Ishikawa (cell line): Measurements from ENCODE around the gene MYO5B.

Experiments used
- CEBPB ChIP-seq: IDR thresholded peaks from 2 replicates; pipeline ENCODE4 v1.6.1; 2012
- CREB1 ChIP-seq: IDR thresholded peaks from 2 replicates; pipeline ENCODE4 v1.6.1; 2012; ENCODE audit warnings: low read depth
- EGR1 ChIP-seq: IDR thresholded peaks from 2 replicates; pipeline ENCODE4 v1.6.1; 2012
- EP300 ChIP-seq: IDR thresholded peaks from 2 replicates; pipeline ENCODE4 v1.6.1; 2012; ENCODE audit warnings: borderline replicate concordance
- FOXM1 ChIP-seq: IDR thresholded peaks from 2 replicates; pipeline ENCODE4 v1.6.1; 2012; ENCODE audit warnings: low read depth, borderline replicate concordance
- NFIC ChIP-seq: IDR thresholded peaks from 2 replicates; pipeline ENCODE4 v1.6.1; 2012
- RAD21 ChIP-seq: IDR thresholded peaks from 2 replicates; pipeline ENCODE4 v1.6.1; 2012; ENCODE audit warnings: low read depth
- TAF1 ChIP-seq: IDR thresholded peaks from 2 replicates; pipeline ENCODE4 v1.6.1; 2012; ENCODE audit warnings: low read depth, mild to moderate bottlenecking
- TCF12 ChIP-seq: IDR thresholded peaks from 2 replicates; pipeline ENCODE4 v1.6.1; 2012; ENCODE audit warnings: low read depth
- TEAD4 ChIP-seq: IDR thresholded peaks from 2 replicates; pipeline ENCODE4 v1.6.1; 2012
- YY1 ChIP-seq: IDR thresholded peaks from 2 replicates; pipeline ENCODE4 v1.6.1; 2012; ENCODE audit warnings: low read depth
- ZBTB7A ChIP-seq: IDR thresholded peaks from 2 replicates; pipeline ENCODE4 v1.6.1; 2012; ENCODE audit warnings: low read depth
- TF ChIP-seq, protein P1 (sequence below): IDR thresholded peaks from 2 replicates; pipeline ENCODE4 v1.6.1; 2012
- TF ChIP-seq, protein P2 (sequence below): IDR thresholded peaks from 2 replicates; pipeline ENCODE4 v1.6.1; 2012; ENCODE audit warnings: low read depth, mild to moderate bottlenecking
- TF ChIP-seq, protein P3 (sequence below): IDR thresholded peaks from 2 replicates; pipeline ENCODE4 v1.6.1; 2012

The MYO5B gene

DNA sequence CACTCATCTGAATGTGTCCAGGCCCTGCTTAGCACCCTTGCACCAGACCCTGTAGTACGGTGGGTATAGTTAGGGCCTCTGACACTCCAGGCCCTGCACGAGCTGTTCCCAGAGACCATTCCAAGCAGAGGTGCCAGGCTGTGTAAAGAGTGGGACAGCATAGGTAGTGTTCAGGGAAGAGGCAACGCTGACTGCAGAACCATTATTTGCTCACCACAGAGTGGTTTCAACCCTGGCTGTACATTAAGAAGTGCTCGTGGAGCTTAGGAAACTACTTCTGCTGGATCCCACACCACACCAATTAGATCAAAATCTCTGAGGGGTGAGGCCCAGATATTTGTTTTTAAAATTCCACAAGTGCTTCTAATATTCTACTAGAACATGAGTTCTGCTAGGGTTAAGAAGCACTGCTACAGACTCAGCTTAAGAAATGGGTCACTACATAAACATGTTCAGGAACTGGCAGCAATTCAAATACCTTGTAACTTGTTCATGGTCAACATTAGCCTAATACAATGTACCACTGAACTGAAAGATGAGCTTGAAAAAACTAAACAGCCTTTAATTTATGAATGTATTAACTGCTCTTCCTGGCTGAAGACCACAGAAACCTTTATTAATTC lies 183.0 kb downstream of the MYO5B start:
- TF ChIP-seq, protein P1, sequence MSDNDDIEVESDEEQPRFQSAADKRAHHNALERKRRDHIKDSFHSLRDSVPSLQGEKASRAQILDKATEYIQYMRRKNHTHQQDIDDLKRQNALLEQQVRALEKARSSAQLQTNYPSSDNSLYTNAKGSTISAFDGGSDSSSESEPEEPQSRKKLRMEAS = no peak
- no peak for TF ChIP-seq RAD21
- no peak for TF ChIP-seq CREB1
- no peak for TF ChIP-seq TAF1
- TF ChIP-seq NFIC = no peak
- TF ChIP-seq, protein P2, sequence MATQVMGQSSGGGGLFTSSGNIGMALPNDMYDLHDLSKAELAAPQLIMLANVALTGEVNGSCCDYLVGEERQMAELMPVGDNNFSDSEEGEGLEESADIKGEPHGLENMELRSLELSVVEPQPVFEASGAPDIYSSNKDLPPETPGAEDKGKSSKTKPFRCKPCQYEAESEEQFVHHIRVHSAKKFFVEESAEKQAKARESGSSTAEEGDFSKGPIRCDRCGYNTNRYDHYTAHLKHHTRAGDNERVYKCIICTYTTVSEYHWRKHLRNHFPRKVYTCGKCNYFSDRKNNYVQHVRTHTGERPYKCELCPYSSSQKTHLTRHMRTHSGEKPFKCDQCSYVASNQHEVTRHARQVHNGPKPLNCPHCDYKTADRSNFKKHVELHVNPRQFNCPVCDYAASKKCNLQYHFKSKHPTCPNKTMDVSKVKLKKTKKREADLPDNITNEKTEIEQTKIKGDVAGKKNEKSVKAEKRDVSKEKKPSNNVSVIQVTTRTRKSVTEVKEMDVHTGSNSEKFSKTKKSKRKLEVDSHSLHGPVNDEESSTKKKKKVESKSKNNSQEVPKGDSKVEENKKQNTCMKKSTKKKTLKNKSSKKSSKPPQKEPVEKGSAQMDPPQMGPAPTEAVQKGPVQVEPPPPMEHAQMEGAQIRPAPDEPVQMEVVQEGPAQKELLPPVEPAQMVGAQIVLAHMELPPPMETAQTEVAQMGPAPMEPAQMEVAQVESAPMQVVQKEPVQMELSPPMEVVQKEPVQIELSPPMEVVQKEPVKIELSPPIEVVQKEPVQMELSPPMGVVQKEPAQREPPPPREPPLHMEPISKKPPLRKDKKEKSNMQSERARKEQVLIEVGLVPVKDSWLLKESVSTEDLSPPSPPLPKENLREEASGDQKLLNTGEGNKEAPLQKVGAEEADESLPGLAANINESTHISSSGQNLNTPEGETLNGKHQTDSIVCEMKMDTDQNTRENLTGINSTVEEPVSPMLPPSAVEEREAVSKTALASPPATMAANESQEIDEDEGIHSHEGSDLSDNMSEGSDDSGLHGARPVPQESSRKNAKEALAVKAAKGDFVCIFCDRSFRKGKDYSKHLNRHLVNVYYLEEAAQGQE = no peak
- TF ChIP-seq YY1 = no peak
- TF ChIP-seq TEAD4 = no peak
- TF ChIP-seq TCF12 = no peak
- TF ChIP-seq FOXM1 = no peak
- no peak for TF ChIP-seq EGR1
- TF ChIP-seq EP300 = no peak
- TF ChIP-seq, protein P3, sequence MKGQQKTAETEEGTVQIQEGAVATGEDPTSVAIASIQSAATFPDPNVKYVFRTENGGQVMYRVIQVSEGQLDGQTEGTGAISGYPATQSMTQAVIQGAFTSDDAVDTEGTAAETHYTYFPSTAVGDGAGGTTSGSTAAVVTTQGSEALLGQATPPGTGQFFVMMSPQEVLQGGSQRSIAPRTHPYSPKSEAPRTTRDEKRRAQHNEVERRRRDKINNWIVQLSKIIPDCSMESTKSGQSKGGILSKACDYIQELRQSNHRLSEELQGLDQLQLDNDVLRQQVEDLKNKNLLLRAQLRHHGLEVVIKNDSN = no peak
- no peak for TF ChIP-seq ZBTB7A
- no peak for TF ChIP-seq CEBPB

DNA sequence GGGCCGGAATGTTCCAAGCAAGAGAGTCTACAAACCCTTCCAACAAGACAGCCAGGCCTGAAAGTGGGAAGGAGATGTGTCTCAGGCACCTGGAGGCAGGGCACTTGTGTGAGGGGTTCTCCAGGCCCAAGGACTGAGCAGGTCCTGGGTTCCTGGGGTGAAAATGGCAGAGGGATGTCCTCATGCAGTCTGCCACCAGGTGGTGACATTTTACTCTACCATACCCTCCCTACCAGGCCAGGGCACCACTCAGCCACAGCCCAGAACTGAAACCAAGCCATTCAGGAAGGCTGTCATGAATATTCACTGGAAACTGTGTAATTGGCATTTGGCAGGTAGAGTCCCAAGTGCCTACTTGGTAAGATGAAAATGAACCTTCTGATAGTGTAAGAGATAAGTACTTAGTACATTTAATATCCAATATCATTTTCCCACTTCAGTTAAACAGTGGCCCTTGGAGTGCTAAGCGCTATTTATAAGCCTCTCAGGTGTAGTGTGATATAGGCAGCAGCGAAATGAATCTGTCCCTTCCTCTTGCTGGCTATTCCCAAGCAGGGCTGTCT lies 185.1 kb downstream of the MYO5B start:
- TF ChIP-seq RAD21 (peak; percentile 75), TAF1 (no peak), CREB1 (no peak), YY1 (0 out of 2 replicates have a peak, but pooled peaks have one; percentile 24), EGR1 (no peak), TCF12 (no peak), ZBTB7A (no peak), EP300 (no peak), CEBPB (no peak)
- TF ChIP-seq, protein P1 = no peak
- TF ChIP-seq, protein P3 = no peak
- TF ChIP-seq, protein P2 = no peak

DNA sequence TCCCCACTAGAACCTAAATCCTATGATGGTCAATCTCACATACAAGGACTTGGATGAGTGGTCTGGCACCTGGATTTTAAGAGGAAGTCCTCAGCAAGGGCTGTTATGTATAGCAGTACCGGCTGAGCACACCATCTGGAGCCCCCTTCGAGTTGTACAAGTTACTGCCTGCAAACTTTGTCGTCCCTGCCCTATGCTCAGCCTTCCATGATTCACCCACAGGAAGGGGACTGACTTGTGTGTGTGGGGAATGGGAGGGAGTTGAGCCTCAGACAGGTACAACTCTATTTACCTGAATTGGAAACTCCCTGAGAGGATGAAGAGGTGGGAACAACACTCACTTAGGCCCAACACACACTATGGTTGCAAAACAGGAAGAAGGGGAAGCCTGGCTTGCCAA lies 186.6 kb downstream of the MYO5B start:
- TF ChIP-seq, protein P3 = no peak

DNA sequence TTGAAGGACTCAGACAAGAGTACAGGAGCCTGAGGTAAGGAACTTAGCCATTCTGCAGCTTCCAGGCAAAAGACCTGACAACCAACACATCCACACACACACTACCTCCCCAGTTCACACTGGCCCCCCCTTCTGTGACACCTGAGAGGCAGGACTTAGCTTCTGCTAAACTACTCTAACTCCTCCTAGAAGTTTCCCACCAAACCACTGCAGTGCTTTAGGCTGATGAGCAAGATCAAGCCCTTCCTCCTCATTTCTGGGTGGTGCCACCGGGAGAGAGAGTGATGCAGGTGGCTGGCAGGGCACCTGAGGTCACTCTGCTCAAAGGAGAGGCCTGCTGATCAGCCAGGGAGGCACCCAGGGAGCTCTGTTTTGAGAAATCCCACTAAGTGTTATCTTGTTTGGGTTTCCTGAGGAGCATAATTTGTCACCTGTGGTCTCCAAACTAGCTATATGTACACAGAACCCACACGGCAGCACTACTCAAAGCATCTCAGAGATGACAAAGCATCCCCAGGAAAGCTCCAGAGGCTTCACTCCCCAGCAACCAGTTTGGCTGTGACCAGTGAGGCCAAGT lies 188.4 kb downstream of the MYO5B start:
- TF ChIP-seq NFIC (no peak), CEBPB (no peak), RAD21 (no peak), EP300 (no peak), CREB1 (no peak), YY1 (no peak), TAF1 (no peak), TEAD4 (no peak), EGR1 (no peak), FOXM1 (no peak), ZBTB7A (no peak)
- TF ChIP-seq, protein P3 = no peak
- TF ChIP-seq, protein P2 = no peak
